Fibroblast of skin of back (primary cell): ENCODE data around the gene THRB. TPM values are rescaled to one million over a fixed set of nuclear protein-coding genes. Genes with fewer than 3 reads are reported as not detected.

Experiments
- DNase-seq: peaks from one replicate; pipeline ENCODE4 v3.0.0-alpha.2; 2013
- polyA plus RNA-seq, 2 experiments: library from polyadenylated mRNA; unstranded; fragments of 120-200 nt; gene quantifications; one replicate each; pipeline ENCODE4 v1.2.1, GENCODE V29; 2013; ENCODE audit not compliant: insufficient read length in 2 of 2

Gene THRB
- 0.47 TPM for polyA plus RNA-seq (2013, experiment 1 of 2; ENCODE audit: insufficient read length)
- polyA plus RNA-seq (2013, experiment 2 of 2; ENCODE audit: insufficient read length): 0.89 TPM

- DNase-seq: peak; percentile 60
These were observed at the start of gene THRB for GRCh38 chr3:24494618-24495325. THRB (minus strand) TSS chr3:24494850.

GRCh38 chr3:24541935-24542334 lies 47.3 kb upstream of the THRB start:
- DNase-seq: no peak

- DNase-seq: no peak
These were observed 46.2 kb upstream of the THRB start for GRCh38 chr3:24540821-24541220.

GRCh38 chr3:24539699-24540098 lies 45.0 kb upstream of the THRB start:
- no peak for DNase-seq

GRCh38 chr3:24538891-24539290 lies 44.2 kb upstream of the THRB start:
- DNase-seq: no peak

GRCh38 chr3:24533561-24534193 lies 39.0 kb upstream of the THRB start:
- no peak for DNase-seq

- DNase-seq: no peak
These were observed 35.8 kb upstream of the THRB start for GRCh38 chr3:24530471-24530870.

- no peak for DNase-seq
These were observed 34.6 kb upstream of the THRB start for GRCh38 chr3:24529210-24529609.

- no peak for DNase-seq
These were observed 32.1 kb upstream of the THRB start for GRCh38 chr3:24526640-24527212.

GRCh38 chr3:24525557-24525956 lies 30.9 kb upstream of the THRB start:
- DNase-seq: no peak

- no peak for DNase-seq
These were observed 30.4 kb upstream of the THRB start for GRCh38 chr3:24525022-24525421.

GRCh38 chr3:24523988-24524727 lies 29.5 kb upstream of the THRB start:
- no peak for DNase-seq

- no peak for DNase-seq
These were observed 28.6 kb upstream of the THRB start for GRCh38 chr3:24523215-24523614.

- DNase-seq: no peak
These were observed 27.5 kb upstream of the THRB start for GRCh38 chr3:24522146-24522579.

- DNase-seq: peak; percentile 43
These were observed 26.9 kb upstream of the THRB start for GRCh38 chr3:24521420-24522145.

- no peak for DNase-seq
These were observed 26.3 kb upstream of the THRB start for GRCh38 chr3:24520976-24521419.

- no peak for DNase-seq
These were observed 25.4 kb upstream of the THRB start for GRCh38 chr3:24520101-24520495.

- DNase-seq: peak; percentile 54
These were observed 24.9 kb upstream of the THRB start for GRCh38 chr3:24519368-24520100.

GRCh38 chr3:24518990-24519367 lies 24.3 kb upstream of the THRB start:
- no peak for DNase-seq

GRCh38 chr3:24514119-24514518 lies 19.5 kb upstream of the THRB start:
- DNase-seq: no peak

- peak; percentile 78 for DNase-seq
These were observed 18.8 kb upstream of the THRB start for GRCh38 chr3:24513463-24513862.
